NCI-H510A (cell line): ENCODE data around the gene KRT3.
"Not testable (repeated sequence)": the region's sequence is repeated elsewhere in the genome, so short reads cannot be mapped to it uniquely, and the experiment has no call there.

Experiments used
- DNase-seq: peaks from one replicate; lab custom pipeline; 2025; lab: John Stamatoyannopoulos, UW

The KRT3 gene

GRCh38 chr12:52798003-52798670 is 2.2 kb upstream of the KRT3 start:
- DNase-seq, result no peak

DNA sequence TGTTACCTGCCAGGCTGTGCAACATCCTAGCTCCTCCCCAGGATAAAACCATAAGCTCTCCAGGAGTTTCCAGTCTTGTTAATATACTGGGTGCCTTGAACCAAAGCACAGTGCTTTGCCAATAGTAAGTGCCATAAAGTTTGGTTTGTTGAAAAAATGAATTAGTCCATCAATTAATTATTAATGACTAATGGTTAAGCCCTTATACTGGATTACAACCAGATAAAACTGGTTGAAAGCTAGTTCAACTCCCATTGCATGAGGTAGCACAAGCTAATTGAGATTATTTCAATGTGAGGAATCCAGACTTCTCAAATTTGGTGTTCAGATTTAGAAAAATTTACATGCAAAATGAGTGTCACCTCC is 1.6 kb upstream of the KRT3 start:
- no peak for DNase-seq

GRCh38 chr12:52796839-52797528 is 1.1 kb upstream of the KRT3 start:
- DNase-seq, result no peak

- no peak for DNase-seq
Observed at GRCh38 chr12:52796429-52796794, 495 bp upstream of the KRT3 start.

GRCh38 chr12:52795332-52795674 is 614 bp downstream of the KRT3 start:
- not testable (repeated sequence) for DNase-seq

GRCh38 chr12:52794479-52795331 is 1.2 kb downstream of the KRT3 start:
- no peak for DNase-seq

DNA sequence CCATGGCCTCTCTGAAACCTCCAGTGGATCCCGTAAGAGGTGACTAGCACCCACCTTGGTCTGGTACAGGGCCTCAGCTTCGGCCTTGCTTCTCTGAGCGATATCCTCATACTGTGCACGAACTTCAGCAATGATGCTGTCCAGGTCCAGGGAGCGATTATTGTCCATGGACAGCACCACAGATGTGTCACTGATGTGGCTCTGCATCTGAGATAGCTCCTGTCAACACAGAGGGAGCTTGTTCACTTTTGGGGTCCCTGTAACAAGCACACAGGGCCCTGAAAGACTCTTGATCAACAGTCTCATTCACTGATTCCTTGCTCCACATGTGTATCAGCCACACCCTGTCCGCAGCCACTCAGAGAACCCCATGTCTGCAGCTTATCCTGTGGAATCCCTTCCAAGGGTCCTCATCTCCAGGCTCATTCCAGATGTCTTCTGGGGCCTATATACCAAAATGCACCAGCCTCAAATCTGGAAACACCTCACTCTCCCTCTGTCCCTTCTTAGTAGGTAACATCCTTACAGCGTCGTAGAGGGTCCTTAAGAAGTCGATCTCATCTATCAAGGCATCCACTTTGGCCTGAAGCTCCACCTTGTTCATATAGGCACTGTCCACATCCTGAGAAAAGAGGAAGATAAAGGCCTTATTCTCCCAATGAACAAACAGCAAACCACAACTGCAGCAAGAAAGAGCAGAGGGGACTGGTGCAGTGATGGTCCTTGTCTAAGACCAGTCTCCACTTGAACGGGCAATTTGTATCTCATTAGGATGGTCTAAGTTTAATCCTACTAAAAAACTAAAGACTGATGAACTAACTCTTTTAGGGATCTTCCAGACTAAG is 3.5 kb downstream of the KRT3 start:
- DNase-seq, result no peak

- DNase-seq, result no peak
Observed at GRCh38 chr12:52791271-52792184, 4.4 kb downstream of the KRT3 start.

GRCh38 chr12:52790427-52791270 is 5.3 kb downstream of the KRT3 start:
- DNase-seq, result no peak

- no peak for DNase-seq
Observed at GRCh38 chr12:52789637-52790426, 6.1 kb downstream of the KRT3 start.

DNA sequence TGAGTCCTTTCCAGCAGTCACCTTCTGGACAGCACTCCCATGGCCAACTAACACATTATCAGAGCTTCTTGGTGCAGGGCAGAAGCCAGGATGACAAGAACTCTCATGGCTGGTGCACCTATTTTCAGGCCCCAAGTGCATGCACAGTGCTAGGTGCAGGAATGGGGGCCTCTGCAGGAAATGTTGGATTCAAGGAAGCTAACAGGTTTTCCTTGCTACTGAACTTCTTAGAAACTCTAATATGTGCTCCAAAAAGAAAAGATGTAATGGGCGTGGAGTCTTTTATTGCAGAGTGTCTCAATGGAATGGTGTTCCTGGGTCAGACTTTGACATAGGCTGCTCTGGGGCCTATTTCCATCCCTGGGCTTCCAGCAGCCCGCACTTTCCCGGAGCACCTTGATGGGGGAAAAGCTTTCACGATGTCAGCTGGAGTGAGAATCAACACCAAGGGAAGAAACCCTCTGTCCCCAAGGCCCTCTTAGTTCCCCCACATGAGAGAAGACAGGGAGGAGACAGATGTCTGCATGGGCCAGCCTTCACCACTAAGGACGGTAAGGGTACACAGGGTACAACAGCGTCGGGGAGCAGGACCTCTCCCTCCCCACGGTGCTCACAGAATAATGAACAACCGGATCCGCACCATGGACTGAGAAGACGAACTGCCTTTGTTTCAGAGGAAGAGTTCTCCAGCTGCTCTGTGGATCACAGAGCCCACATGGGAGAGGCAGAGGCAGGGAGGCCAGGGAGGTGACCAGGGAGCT is 6.9 kb downstream of the KRT3 start:
- no peak for DNase-seq

DNA sequence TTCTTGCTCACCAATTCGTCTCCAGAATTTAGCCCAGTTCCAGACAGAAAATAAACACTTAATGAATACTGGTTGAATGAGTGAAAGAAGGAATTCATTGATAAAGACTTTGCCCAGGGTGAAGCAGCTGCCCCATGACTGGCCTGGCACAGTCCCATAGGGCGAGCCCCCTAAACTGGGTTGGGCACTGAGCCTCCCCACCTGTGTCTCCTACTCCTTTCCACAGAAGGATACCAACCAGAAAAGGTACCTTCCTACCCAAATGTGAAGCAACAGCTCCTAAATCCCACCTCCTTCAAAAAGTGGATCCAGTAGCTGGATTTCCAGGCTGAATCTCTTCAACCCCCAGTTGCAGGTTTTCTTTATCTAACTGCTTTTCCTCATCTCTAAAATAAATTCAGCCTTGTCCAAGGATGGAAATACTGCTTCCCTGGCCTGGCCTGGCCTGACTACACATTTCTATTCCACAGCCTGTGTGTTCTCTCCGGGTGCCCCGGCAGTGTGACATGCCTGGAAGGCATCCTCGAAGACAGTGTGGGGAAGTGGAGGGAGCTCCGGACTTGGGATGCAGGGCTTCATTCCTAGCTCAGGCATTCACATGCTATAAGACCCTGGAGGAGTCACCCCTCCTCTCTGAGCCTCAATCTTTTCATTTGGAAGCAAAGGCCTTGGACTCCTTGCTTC is 7.6 kb downstream of the KRT3 start:
- no peak for DNase-seq

- no peak for DNase-seq
Observed at GRCh38 chr12:52787324-52788191, 8.4 kb downstream of the KRT3 start.

DNA sequence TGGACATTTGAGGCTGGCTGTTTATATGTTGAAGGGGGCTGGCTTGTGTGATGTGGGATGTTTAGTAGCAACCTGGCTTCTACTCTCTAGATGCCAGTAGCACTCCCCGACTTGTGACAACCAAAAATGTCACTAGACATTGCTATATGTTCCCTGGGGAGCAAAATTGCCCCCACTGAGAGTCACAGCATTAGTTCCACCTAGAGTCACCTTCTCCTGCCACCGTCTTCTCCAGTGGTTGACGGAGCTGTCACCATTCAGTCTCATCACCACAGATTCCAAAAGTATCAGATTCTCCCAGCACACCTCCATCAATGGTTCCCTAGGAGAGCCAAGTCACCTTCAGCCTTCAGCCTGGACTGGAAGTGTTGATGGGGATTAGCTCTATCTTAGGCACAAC is 11.0 kb downstream of the KRT3 start:
- no peak for DNase-seq

GRCh38 chr12:52783563-52784316 is 12.2 kb downstream of the KRT3 start:
- no peak for DNase-seq

GRCh38 chr12:52782502-52782901 is 13.4 kb downstream of the KRT3 start:
- no peak for DNase-seq
